Neural cell (in vitro differentiated cells): ENCODE data around the gene NRG3. TPM values are rescaled to one million over a fixed set of nuclear protein-coding genes. Genes with fewer than 3 reads are reported as not detected.

ENCODE experiments used
- H2AFZ ChIP-seq: fragments of 200-600, 300-800 bp; sonication (generic), shearing (Covaris generic); 2 replicates; pipeline ENCODE4 v1.6.0; 2014; ENCODE audit warnings: low read depth, mild to moderate bottlenecking, antibody characterized with exemption, low read length, moderate library complexity
- H3F3A ChIP-seq: fragments of 200-600 bp; shearing (Covaris generic); 2 replicates; pipeline ENCODE4 v1.6.1; 2016; ENCODE audit warnings: mild to moderate bottlenecking, moderate library complexity, mixed read lengths, antibody characterized with exemption, low read length; ENCODE audit not compliant: insufficient read depth, poor library complexity, severe bottlenecking
- H3K27ac ChIP-seq: fragments of 200-600, 300-800 bp; sonication (generic), shearing (Covaris generic); 2 replicates; pipeline ENCODE4 v1.5.1; 2014; ENCODE audit warnings: mild to moderate bottlenecking, low read length, moderate library complexity
- H3K27me3 ChIP-seq: fragments of 300-800, 200-600 bp; sonication (generic), shearing (Covaris generic); 2 replicates; pipeline ENCODE4 v1.6.0; 2014; ENCODE audit warnings: mild to moderate bottlenecking, low read depth, low read length, moderate library complexity; ENCODE audit not compliant: insufficient read depth
- H3K36me3 ChIP-seq: fragments of 300-800, 200-600 bp; sonication (generic), shearing (Covaris generic); 2 replicates; pipeline ENCODE4 v1.5.1; 2014; ENCODE audit warnings: mild to moderate bottlenecking, antibody characterized with exemption, low read length, moderate library complexity; ENCODE audit not compliant: insufficient read depth
- H3K4me2 ChIP-seq: fragments of 300-800, 200-600 bp; sonication (generic), shearing (Covaris generic); 2 replicates; pipeline ENCODE4 v1.6.0; 2014; ENCODE audit warnings: mild to moderate bottlenecking, low read length
- H3K4me3 ChIP-seq: fragments of 300-800, 200-600 bp; sonication (generic), shearing (Covaris generic); 2 replicates; pipeline ENCODE4 v1.5.1; 2014; ENCODE audit warnings: mild to moderate bottlenecking, low read length, moderate library complexity
- H3K79me2 ChIP-seq: fragments of 200-600 bp; shearing (Covaris generic); replicated peaks from 2 replicates; pipeline ENCODE4 v1.6.0; 2014; ENCODE audit warnings: mild to moderate bottlenecking, low read length, moderate library complexity; ENCODE audit not compliant: insufficient read depth
- H3K9ac ChIP-seq: fragments of 300-800, 200-600 bp; sonication (generic), shearing (Covaris generic); 2 replicates; pipeline ENCODE4 v1.6.1; 2016; ENCODE audit warnings: mild to moderate bottlenecking, low read length, mixed read lengths
- H3K9me2 ChIP-seq: fragments of 200-600 bp; shearing (Covaris generic); 2 replicates; pipeline ENCODE4 v1.6.1; 2016; ENCODE audit warnings: mild to moderate bottlenecking, low read length, mixed read lengths; ENCODE audit not compliant: insufficient read depth
- H3K9me3 ChIP-seq: fragments of 200-600, 300-800 bp; sonication (generic), shearing (Covaris generic); 2 replicates; pipeline ENCODE4 v1.6.1; 2016; ENCODE audit warnings: mild to moderate bottlenecking, mixed run types, low read length, moderate library complexity, mixed read lengths
- H4K20me1 ChIP-seq: fragments of 200-600 bp; shearing (Covaris generic); 2 replicates; pipeline ENCODE4 v1.6.1; 2016; ENCODE audit warnings: mild to moderate bottlenecking, mixed run types; ENCODE audit not compliant: insufficient read depth
- CTCF ChIP-seq: fragments of 450-650 bp; IDR thresholded peaks from 2 replicates; pipeline ENCODE4 v1.5.1; 2014; ENCODE audit warnings: antibody characterized with exemption, mild to moderate bottlenecking, moderate library complexity; ENCODE audit not compliant: poor library complexity, severe bottlenecking
- EP300 ChIP-seq: fragments of 450-650 bp; conservative IDR thresholded peaks from 2 replicates; pipeline ENCODE4 v1.6.1; 2014; ENCODE audit warnings: antibody characterized with exemption, mild to moderate bottlenecking, moderate library complexity; ENCODE audit not compliant: poor library complexity, severe bottlenecking
- EZH2 ChIP-seq: fragments of 200-600, 300-800 bp; shearing (Covaris generic), sonication (generic); IDR thresholded peaks from 2 replicates; pipeline ENCODE4 v1.6.1; 2014; ENCODE audit warnings: antibody characterized with exemption, low read length, borderline replicate concordance, mild to moderate bottlenecking; ENCODE audit not compliant: insufficient read depth, poor library complexity, severe bottlenecking
- MXI1 ChIP-seq: fragments of 450-650 bp; conservative IDR thresholded peaks from 2 replicates; pipeline ENCODE4 v1.6.1; 2014; ENCODE audit warnings: antibody characterized with exemption, mild to moderate bottlenecking; ENCODE audit not compliant: poor library complexity, severe bottlenecking
- POLR2AphosphoS5 ChIP-seq: IDR thresholded peaks from 2 replicates; pipeline ENCODE4 v1.6.1; 2012
- RAD21 ChIP-seq: fragments of 450-650 bp; conservative IDR thresholded peaks from 2 replicates; pipeline ENCODE4 v1.6.1; 2014; ENCODE audit warnings: antibody characterized with exemption, mild to moderate bottlenecking, moderate library complexity
- REST ChIP-seq: IDR thresholded peaks from 2 replicates; pipeline ENCODE4 v1.6.1; 2012; ENCODE audit warnings: borderline replicate concordance
- SMC3 ChIP-seq: fragments of 450-650 bp; conservative IDR thresholded peaks from 2 replicates; pipeline ENCODE4 v1.6.1; 2014; ENCODE audit warnings: antibody characterized with exemption, mild to moderate bottlenecking, moderate library complexity; ENCODE audit not compliant: poor library complexity
- TAF1 ChIP-seq: IDR thresholded peaks from 2 replicates; pipeline ENCODE4 v1.6.1; 2012; ENCODE audit warnings: low read depth
- polyA plus RNA-seq: library from polyadenylated mRNA; depleted of rRNA; stranded (reverse); fragments of >200 nt; gene quantifications from 2 replicates; pipeline ENCODE4 v1.2.3, GENCODE V29; 2014

NRG3 gene
- polyA plus RNA-seq, 1 donor from 2014 or later: 14.0 TPM

GRCh38 chr10:82497439-82497838, 622.4 kb downstream of the NRG3 start:
- no peaks in the 10 kb centered on the region for H3K27me3 ChIP-seq
- no peaks in the 10 kb centered on the region for H3F3A ChIP-seq
- H3K27ac ChIP-seq: no peak overlapping the region
- no peaks in the 10 kb centered on the region for H3K9me2 ChIP-seq
- H3K4me2 ChIP-seq: no peak overlapping the region
- H3K4me3 ChIP-seq: no peak overlapping the region
- H2AFZ ChIP-seq: no peak overlapping the region
- H3K9ac ChIP-seq: no peak overlapping the region
- no peak for TF ChIP-seq SMC3
- no peak for TF ChIP-seq RAD21
- TF ChIP-seq EP300: no peak
- no peak for TF ChIP-seq POLR2AphosphoS5
- no peak for TF ChIP-seq REST
- no peak for TF ChIP-seq EZH2
- no peak for TF ChIP-seq TAF1
- TF ChIP-seq MXI1: no peak
- TF ChIP-seq CTCF: no peak
- no peaks in the 10 kb centered on the region for H3K36me3 ChIP-seq
- H3K9me3 ChIP-seq: no peaks in the 10 kb centered on the region
- no peaks in the 10 kb centered on the region for H3K79me2 ChIP-seq
- no peaks in the 10 kb centered on the region for H4K20me1 ChIP-seq

- H3K27ac ChIP-seq: no peak overlapping the region
- H3K27me3 ChIP-seq: no peaks in the 10 kb centered on the region
- H3K9me3 ChIP-seq: no peaks in the 10 kb centered on the region
- H3K9me2 ChIP-seq: no peaks in the 10 kb centered on the region
- no peak overlapping the region for H3K4me3 ChIP-seq
- no peaks in the 10 kb centered on the region for H4K20me1 ChIP-seq
- no peak overlapping the region for H3K9ac ChIP-seq
- H3K79me2 ChIP-seq: no peaks in the 10 kb centered on the region
- H3K4me2 ChIP-seq: no peak overlapping the region
- TF ChIP-seq EP300: no peak
- TF ChIP-seq SMC3: no peak
- H3K36me3 ChIP-seq: no peaks in the 10 kb centered on the region
- H3F3A ChIP-seq: no peaks in the 10 kb centered on the region
- H2AFZ ChIP-seq: no peak overlapping the region
Measured at GRCh38 chr10:82498976-82499375, 624.0 kb downstream of the NRG3 start.

GRCh38 chr10:82505009-82505408, 630.0 kb downstream of the NRG3 start:
- Histone ChIP-seq H3K4me3 (no peak overlapping the region), H2AFZ (no peak overlapping the region), H3K79me2 (no peaks in the 10 kb centered on the region), H3K27ac (no peak overlapping the region), H3K27me3 (no peaks in the 10 kb centered on the region), H3K9me3 (no peaks in the 10 kb centered on the region), H3F3A (no peaks in the 10 kb centered on the region), H3K4me2 (no peak overlapping the region), H3K9me2 (no peaks in the 10 kb centered on the region), H4K20me1 (no peaks in the 10 kb centered on the region), H3K9ac (no peak overlapping the region), H3K36me3 (no peaks in the 10 kb centered on the region)
- TF ChIP-seq REST (no peak), RAD21 (no peak), EZH2 (no peak), EP300 (no peak), POLR2AphosphoS5 (no peak), MXI1 (no peak), TAF1 (no peak), SMC3 (no peak)
